Measurements from ENCODE around the gene SFI1.
"Not testable (repeated sequence)": the region's sequence is repeated elsewhere in the genome, so short reads cannot be mapped to it uniquely, and the experiment has no call there.

SFI1 gene

GRCh38 chr22:31491218-31491962 is 4.9 kb upstream of the SFI1 start:
- no peak for DNase-seq (ENCODE audit: low read depth in 2 of 2)

DNA sequence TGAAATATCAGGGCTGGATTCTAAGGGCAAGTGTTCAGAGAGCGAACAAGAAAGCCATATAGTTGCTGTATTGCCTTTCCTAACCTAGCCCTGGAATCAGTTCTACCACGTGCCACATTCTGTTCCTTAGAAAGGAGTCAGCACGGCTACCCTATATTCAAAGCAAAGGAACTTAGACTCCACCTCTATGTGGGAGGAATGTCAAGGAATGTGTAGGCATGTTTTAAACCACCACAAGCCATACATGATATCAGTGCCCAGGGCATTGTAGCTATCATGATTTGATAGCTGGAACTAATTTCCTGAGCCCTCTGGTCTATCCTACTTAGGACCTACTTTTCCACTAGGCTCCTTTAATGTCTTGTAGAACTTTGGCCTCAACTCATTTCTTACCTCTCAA is 4.2 kb upstream of the SFI1 start:
- DNase-seq (ENCODE audit: low read depth in 2 of 2): no peak

- not testable (repeated sequence) for DNase-seq (ENCODE audit: low read depth in 2 of 2)
These were observed 3.0 kb upstream of the SFI1 start for GRCh38 chr22:31493355-31493754.

GRCh38 chr22:31495343-31495742 is 993 bp upstream of the SFI1 start:
- DNase-seq (ENCODE audit: low read depth in 2 of 2): no peak

DNA sequence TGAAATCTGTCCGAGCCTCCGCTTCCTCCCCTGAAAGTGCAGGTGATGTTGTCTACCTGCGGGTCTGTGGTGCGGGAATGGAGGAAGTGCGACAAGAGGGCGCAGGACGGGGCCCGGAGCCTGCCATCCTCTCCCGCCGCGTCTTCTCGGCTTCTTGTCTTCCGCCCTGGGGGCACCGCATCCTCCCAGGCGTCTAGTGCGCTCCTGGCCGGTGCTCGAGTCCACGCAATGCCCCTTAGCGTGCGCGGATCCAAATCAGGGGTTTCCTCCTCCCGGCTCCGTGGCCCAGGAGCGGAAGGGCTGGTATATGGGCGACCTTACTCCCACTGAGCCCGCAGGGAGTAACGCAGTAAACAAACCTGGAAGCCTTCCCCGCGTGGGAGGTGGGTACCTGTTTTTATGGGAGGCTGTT is 405 bp downstream of the SFI1 start:
- no peak for DNase-seq (ENCODE audit: low read depth in 2 of 2)

DNA sequence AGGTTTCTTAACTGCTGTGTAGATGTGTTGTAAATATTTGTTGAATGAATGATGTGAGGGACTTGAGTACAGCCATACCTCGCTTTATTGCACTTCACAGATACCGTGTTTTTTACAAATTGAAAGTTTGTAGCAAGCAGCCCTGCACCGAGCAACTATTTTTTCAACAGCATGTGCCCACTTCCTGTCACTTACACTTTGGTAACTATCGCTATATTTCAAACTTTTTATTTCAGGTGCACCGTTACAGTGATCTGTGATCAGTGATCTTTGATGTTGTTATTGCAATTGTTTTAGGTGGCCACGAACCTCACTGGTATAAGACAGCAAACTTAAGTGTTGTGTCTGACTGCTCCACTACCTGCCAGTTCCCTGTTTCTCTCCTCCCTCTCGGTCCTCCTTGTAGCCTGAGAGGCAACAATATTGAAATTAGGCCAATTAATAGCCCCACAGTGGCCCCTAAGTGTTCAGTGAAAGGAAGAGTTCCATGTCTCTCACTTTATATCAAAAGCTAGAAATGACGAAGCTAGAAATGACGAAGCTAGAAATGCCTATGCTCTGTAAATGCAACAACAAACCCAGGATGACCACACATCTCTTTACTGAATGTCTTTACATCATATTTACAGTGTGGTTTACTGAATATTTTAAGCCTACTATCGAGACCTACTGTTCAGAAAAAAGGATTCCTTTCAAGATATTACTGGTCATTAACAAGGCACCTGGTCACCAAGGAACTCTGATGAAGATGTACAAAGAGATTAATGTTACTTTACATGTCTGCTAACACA is 1.0 kb downstream of the SFI1 start:
- no peak for DNase-seq (ENCODE audit: low read depth in 2 of 2)

GRCh38 chr22:31501738-31502137 is 5.4 kb downstream of the SFI1 start:
- no peak for DNase-seq (ENCODE audit: low read depth in 2 of 2)

GRCh38 chr22:31503211-31503964 is 7.1 kb downstream of the SFI1 start:
- no peak for DNase-seq (ENCODE audit: low read depth in 2 of 2)

- no peak for DNase-seq (ENCODE audit: low read depth in 2 of 2)
These were observed 7.9 kb downstream of the SFI1 start for GRCh38 chr22:31504282-31504681.

- DNase-seq (ENCODE audit: low read depth in 2 of 2): not testable (repeated sequence)
These were observed 11.2 kb downstream of the SFI1 start for GRCh38 chr22:31507517-31507916.

- DNase-seq (ENCODE audit: low read depth in 2 of 2): no peak
These were observed 12.2 kb downstream of the SFI1 start for GRCh38 chr22:31508536-31508935.

GRCh38 chr22:31509061-31509762 is 12.9 kb downstream of the SFI1 start:
- no peak for DNase-seq (ENCODE audit: low read depth in 2 of 2)

DNA sequence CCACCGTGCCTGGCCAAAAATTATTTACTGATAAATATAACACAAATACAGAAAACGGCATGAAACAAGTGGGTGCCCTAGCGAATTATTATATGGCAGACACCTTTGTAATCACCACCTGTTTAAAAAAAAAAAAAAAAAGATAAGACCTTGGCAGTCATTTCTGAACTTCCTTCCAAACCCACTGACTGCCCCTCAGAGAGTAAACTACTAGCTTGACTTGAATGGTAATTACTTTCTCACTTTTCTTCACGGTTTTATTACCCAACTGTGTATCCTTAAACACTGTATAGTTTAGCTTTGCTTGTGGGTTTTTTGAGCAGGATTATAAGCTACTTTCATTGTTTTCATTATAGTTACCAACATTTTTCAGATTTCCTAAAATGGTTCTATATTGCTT is 23.7 kb downstream of the SFI1 start:
- no peak for DNase-seq (ENCODE audit: low read depth in 2 of 2)

DNA sequence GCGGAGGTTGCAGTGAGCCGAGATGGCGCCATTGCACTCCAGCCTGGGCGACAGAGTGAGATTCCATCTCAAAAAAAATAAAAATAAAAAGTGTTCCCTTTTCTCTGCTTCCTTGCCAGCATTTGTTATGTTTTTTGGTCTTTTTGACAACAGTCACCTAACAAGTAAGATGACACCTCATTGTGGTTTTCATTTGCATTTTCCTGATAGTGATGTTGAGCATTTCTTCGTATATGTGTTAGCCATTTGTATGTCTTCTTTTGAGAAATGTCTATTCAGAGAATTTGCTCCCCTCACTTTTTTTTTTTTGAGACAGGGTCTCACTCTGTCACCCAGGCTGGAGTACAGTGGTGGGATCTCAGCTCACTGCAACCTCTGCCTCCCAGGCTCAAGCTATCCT is 27.8 kb downstream of the SFI1 start:
- not testable (repeated sequence) for DNase-seq (ENCODE audit: low read depth in 2 of 2)

- DNase-seq (ENCODE audit: low read depth in 2 of 2): no peak
These were observed 29.9 kb downstream of the SFI1 start for GRCh38 chr22:31526270-31526669.

- no peak for DNase-seq (ENCODE audit: low read depth in 2 of 2)
These were observed 34.5 kb downstream of the SFI1 start for GRCh38 chr22:31530823-31531195.

DNA sequence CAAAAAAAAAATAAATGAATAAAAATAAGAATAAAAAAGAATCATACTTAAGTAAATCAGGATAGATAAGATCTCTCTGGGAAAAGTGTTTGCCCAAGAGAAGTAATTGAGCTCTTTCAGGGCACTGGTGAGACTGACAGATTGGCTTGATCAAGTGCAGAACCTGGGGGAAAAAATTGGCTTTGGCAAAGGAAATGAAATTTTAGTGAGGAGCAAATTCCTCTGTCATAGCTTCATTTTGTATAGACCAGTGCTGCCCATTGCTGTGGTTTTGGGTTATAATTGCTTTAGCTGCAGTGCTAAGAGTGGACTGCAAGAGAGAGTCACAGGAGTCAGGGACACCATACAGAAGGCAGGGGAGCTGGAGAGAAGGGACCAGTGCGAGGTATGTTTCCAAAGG is 35.7 kb downstream of the SFI1 start:
- no peak for DNase-seq (ENCODE audit: low read depth in 2 of 2)

DNA sequence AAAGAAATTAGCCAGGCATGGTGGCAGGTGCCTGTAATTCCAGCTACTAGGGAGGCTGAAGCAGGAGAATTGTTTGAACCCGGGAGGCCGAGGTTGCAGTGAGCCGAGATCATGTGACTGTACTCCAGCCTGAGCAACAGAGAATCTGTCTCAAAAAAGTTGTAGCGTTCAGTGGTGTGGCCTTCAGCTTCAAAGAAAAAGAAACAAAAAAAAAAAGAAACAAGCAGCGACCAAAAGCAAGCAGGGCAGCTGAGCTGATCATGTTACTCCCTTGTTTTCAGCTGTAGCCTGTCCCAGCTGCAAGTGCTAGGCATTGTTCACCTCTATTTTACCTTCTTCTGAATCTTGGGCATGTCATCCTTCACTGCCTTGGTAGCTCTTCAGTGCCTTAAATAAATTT is 37.0 kb downstream of the SFI1 start:
- DNase-seq (ENCODE audit: low read depth in 2 of 2): no peak

DNA sequence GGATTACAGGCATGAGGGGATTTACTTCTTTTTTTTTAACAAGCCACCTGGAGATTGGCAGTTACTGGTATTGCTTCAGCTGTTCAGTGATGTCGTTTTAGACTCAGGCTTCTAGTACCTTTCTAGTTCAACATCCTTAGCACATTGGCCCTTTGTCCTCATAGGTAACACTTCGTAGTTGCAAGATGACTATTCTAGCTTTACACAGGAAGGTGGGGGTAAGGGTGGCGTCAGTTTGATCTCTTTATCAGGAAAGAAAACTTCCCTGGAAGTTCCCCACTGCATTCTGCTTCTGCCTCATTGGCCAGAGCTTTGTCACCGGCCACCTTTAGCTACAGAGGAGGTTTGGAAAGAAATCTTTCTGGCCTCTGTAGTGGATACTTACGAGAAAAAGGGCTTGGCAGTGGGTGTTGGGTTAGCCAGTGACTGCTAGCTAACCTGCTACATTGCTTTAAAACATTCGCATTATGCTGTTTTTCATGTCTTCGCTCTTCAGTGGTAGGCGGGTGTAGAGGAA is 40.7 kb downstream of the SFI1 start:
- no peak for DNase-seq (ENCODE audit: low read depth in 2 of 2)

GRCh38 chr22:31538815-31539214 is 42.5 kb downstream of the SFI1 start:
- DNase-seq (ENCODE audit: low read depth in 2 of 2): no peak

- DNase-seq (ENCODE audit: low read depth in 2 of 2): not testable (repeated sequence)
These were observed 43.8 kb downstream of the SFI1 start for GRCh38 chr22:31540166-31540565.

DNA sequence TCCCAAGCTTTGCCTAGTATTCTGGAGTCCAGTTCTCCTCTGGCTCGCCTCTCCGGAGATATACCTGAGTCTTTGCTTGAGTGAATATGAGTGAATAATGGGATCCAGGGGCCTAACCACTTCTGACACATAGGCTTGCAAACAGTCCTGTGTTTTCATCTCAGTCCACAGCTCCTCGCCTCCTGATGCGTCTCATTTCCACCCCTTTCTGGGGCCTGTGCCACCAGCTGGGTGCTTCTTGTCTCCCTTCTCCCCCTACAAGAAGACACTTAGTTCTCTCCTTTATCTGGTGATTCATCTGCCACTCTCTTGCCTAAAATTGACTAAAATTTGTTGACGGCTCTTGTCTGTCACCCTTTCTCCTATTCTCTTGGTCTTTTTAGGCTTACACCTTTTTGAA is 44.6 kb downstream of the SFI1 start:
- DNase-seq (ENCODE audit: low read depth in 2 of 2): no peak

All from stimulated activated CD8-positive, alpha-beta memory T cell treated with anti-CD3 and anti-CD28 coated beads, Interleukin-7, amount 100 ng/mL, for 1 hour (primary cell).